SK-N-SH (cell line): Measurements from ENCODE around the gene ORM1. TPM values are rescaled to one million over a fixed set of nuclear protein-coding genes. Genes with fewer than 3 reads are reported as not detected.

ENCODE experiments used
- CTCF ChIA-PET: fragments of 300-600, 350-600 bp; formaldehyde crosslinking; extraction: SDS; loops from one replicate; lab custom pipeline; 2021; lab: Yijun Ruan, JAX
- POLR2A ChIA-PET: fragments of 350-600 bp; sonication (Branson Sonifier 250); formaldehyde crosslinking; extraction: SDS; loops from one replicate; lab custom pipeline; 2020; ENCODE audit warnings: antibody characterized with exemption, inconsistent platforms; lab: Yijun Ruan, JAX
- DNase-seq: peaks from one replicate; pipeline ENCODE4 v3.0.0; 2012
- H2AFZ ChIP-seq: fragments of 200-600 bp; sonication (generic); 2 replicates; pipeline ENCODE4 v1.8.1; 2016; ENCODE audit warnings: antibody characterized with exemption, mild to moderate bottlenecking, low read depth
- H3F3A ChIP-seq: fragments of 200-600 bp; sonication (generic); replicated peaks from 2 replicates; pipeline ENCODE3; 2016; ENCODE audit warnings: antibody characterized with exemption, mild to moderate bottlenecking; ENCODE audit not compliant: insufficient read depth
- H3K27ac ChIP-seq, 2 experiments: fragments of 200-500 bp in 1 of 2; fragments of 200-600 bp in 1 of 2; sonication (Bioruptor generic) in 1 of 2; sonication (generic), shearing (Covaris generic) in 1 of 2; 2 replicates each; pipeline versions ENCODE4 v1.5.1 to v1.6.1; 2014 to 2016; ENCODE audit warnings: low read depth in 2 of 2, inconsistent platforms in 1 of 2, low read length in 1 of 2, mild to moderate bottlenecking in 1 of 2, mixed read lengths in 1 of 2
- H3K27me3 ChIP-seq: fragments of 200-600 bp; sonication (generic), shearing (Covaris generic); 2 replicates; pipeline ENCODE4 v1.6.1; 2016; ENCODE audit warnings: mixed run types; ENCODE audit not compliant: insufficient read depth
- H3K36me3 ChIP-seq, 2 experiments: fragments of 200-500 bp in 1 of 2; fragments of 200-600 bp in 1 of 2; sonication (Bioruptor generic) in 1 of 2; sonication (generic) in 1 of 2; replicated peaks in 1 of 2; 2 replicates each; pipeline versions ENCODE3 to v1.5.1; 2014 to 2016; ENCODE audit warnings: low read length in 1 of 2, mild to moderate bottlenecking in 1 of 2; ENCODE audit not compliant: insufficient read depth in 2 of 2, control insufficient read depth in 1 of 2
- H3K4me1 ChIP-seq, 2 experiments: fragments of 200-500 bp in 1 of 2; fragments of 200-600 bp in 1 of 2; sonication (Bioruptor generic) in 1 of 2; sonication (generic), shearing (Covaris generic) in 1 of 2; 2 replicates each; pipeline versions ENCODE4 v1.5.1 to v1.6.1; 2014 to 2016; ENCODE audit warnings: low read depth in 1 of 2, low read length in 1 of 2, mixed run types in 1 of 2; ENCODE audit not compliant: insufficient read depth in 2 of 2, control insufficient read depth in 1 of 2
- H3K4me2 ChIP-seq: fragments of 200-600 bp; sonication (generic), shearing (Covaris generic); 2 replicates; pipeline ENCODE4 v1.6.1; 2017; ENCODE audit warnings: mixed run types
- H3K4me3 ChIP-seq, 2 experiments: fragments of 200-500 bp in 1 of 2; fragments of 200-600 bp in 1 of 2; sonication (Bioruptor generic) in 1 of 2; sonication (generic), shearing (Covaris generic) in 1 of 2; 2 replicates each; pipeline versions ENCODE4 v1.5.1 to v1.8.1; 2014 to 2016; ENCODE audit warnings: low read depth in 2 of 2, inconsistent platforms in 1 of 2, low read length in 1 of 2, mild to moderate bottlenecking in 1 of 2, mixed read lengths in 1 of 2, moderate library complexity in 1 of 2
- H3K79me2 ChIP-seq: fragments of 200-600 bp; sonication (generic); 2 replicates; pipeline ENCODE4 v1.8.1; 2017; ENCODE audit warnings: mild to moderate bottlenecking; ENCODE audit not compliant: insufficient read depth
- H3K9ac ChIP-seq: fragments of 200-600 bp; sonication (generic); 2 replicates; pipeline ENCODE4 v1.6.1; 2017; ENCODE audit warnings: mixed run types
- H3K9me2 ChIP-seq: fragments of 200-600 bp; sonication (generic); 2 replicates; pipeline ENCODE4 v1.6.1; 2017; ENCODE audit warnings: mixed run types
- H3K9me3 ChIP-seq: fragments of 200-600 bp; sonication (generic); 2 replicates; pipeline ENCODE4 v1.6.1; 2017; ENCODE audit warnings: mixed run types, mild to moderate bottlenecking, moderate library complexity
- H4K20me1 ChIP-seq: fragments of 200-600 bp; sonication (generic); 2 replicates; pipeline ENCODE4 v1.6.1; 2017; ENCODE audit warnings: mild to moderate bottlenecking, mixed run types; ENCODE audit not compliant: insufficient read depth
- ELF1 ChIP-seq: IDR thresholded peaks from 2 replicates; pipeline ENCODE4 v1.4.0; 2012
- EP300 ChIP-seq, 2 experiments: IDR thresholded peaks; 2 replicates each; pipeline versions ENCODE4 v1.4.0 to v1.6.1; 2012; ENCODE audit warnings: borderline replicate concordance in 1 of 2, low read depth in 1 of 2, low read length in 1 of 2
- EZH2phosphoT487 ChIP-seq: fragments of 200-600 bp; sonication (generic); IDR thresholded peaks from 2 replicates; pipeline ENCODE4 v1.6.1; 2017; ENCODE audit warnings: low read depth, mixed run types, mild to moderate bottlenecking, antibody characterized with exemption, moderate library complexity, borderline replicate concordance
- FOSL2 ChIP-seq: IDR thresholded peaks from 2 replicates; pipeline ENCODE4 v1.4.0; 2012; ENCODE audit warnings: low read depth, mild to moderate bottlenecking, moderate library complexity, borderline replicate concordance
- FOXM1 ChIP-seq: IDR thresholded peaks from 2 replicates; pipeline ENCODE4 v1.4.0; 2012; ENCODE audit warnings: low read depth, mild to moderate bottlenecking
- JUND ChIP-seq: IDR thresholded peaks from 2 replicates; pipeline ENCODE4 v1.4.0; 2012
- NFIC ChIP-seq: IDR thresholded peaks from 2 replicates; pipeline ENCODE4 v1.4.0; 2012; ENCODE audit warnings: borderline replicate concordance
- POLR2AphosphoS5 ChIP-seq: IDR thresholded peaks from 2 replicates; pipeline ENCODE4 v1.6.1; 2012; ENCODE audit warnings: low read depth, low read length
- RXRA ChIP-seq: IDR thresholded peaks from 2 replicates; pipeline ENCODE4 v1.4.0; 2012; ENCODE audit warnings: low read depth, mild to moderate bottlenecking, borderline replicate concordance
- SMC3 ChIP-seq: IDR thresholded peaks from 2 replicates; pipeline ENCODE4 v1.6.1; 2012; ENCODE audit warnings: low read depth, low read length, improper control_type of control experiment
- TCF12 ChIP-seq: IDR thresholded peaks from 2 replicates; pipeline ENCODE4 v1.4.0; 2012
- TEAD4 ChIP-seq: IDR thresholded peaks from 2 replicates; pipeline ENCODE4 v1.4.0; 2012; ENCODE audit warnings: mild to moderate bottlenecking, borderline replicate concordance; ENCODE audit not compliant: insufficient read depth
- USF2 ChIP-seq: fragments of 150-350 bp; IDR thresholded peaks from 2 replicates; pipeline ENCODE4 v1.6.1; 2017; ENCODE audit warnings: antibody characterized with exemption, low read length, low read depth, borderline replicate concordance
- YY1 ChIP-seq: IDR thresholded peaks from 2 replicates; pipeline ENCODE4 v1.4.0; 2012; ENCODE audit warnings: low read depth, mild to moderate bottlenecking
- WGBS: methylation state at CpG from one replicate; pipeline ENCODE4 v1.1.6; 2017; ENCODE audit warnings: low lambda C conversion rate; 5-methylcytosine and 5-hydroxymethylcytosine counted together
- polyA plus RNA-seq, 3 experiments: library from polyadenylated mRNA; depleted of rRNA; stranded (reverse); fragments of >200 nt; gene quantifications; 2 replicates each; pipeline ENCODE4 v1.2.3, GENCODE V29; 2012
- TF ChIP-seq, protein P1 (sequence below): fragments of 200-600 bp; sonication (generic); IDR thresholded peaks from 2 replicates; pipeline ENCODE4 v1.6.1; 2017; ENCODE audit warnings: antibody characterized with exemption, mild to moderate bottlenecking, moderate library complexity
- TF ChIP-seq, protein P2 (sequence below): IDR thresholded peaks from 2 replicates; pipeline ENCODE4 v1.4.0; 2012; ENCODE audit warnings: low read depth, borderline replicate concordance

ORM1 gene
- polyA plus RNA-seq, 1 of the 3 experiments (the other 2 are of a cell fraction), result not detected

- Histone ChIP-seq H3K9ac (no peak overlapping the region), H3K79me2 (no peaks in the 10 kb centered on the region), H3K4me1 (no peaks in the 10 kb centered on the region), H3K9me2 (no peaks in the 10 kb centered on the region), H3K27ac (no peak overlapping the region), H2AFZ (no peak overlapping the region), H4K20me1 (no peaks in the 10 kb centered on the region), H3K9me3 (peaks cover 10% of the 10 kb centered on the region; the same call in 1 of the 2 replicates), H3K4me2 (no peak overlapping the region), H3F3A (peaks cover 13% of the 10 kb centered on the region), H3K4me3 (no peak overlapping the region), H3K36me3 (peaks cover 10 to 70% of the 10 kb centered on the region in 2 experiments), H3K27me3 (no peaks in the 10 kb centered on the region)
- WGBS, result 100% methylated on average over 1 of the region's 1 CpG
- no peak for DNase-seq
- CTCF ChIA-PET, result interaction anchor here (0.7 to 17.8 kb wide), 2 partner anchors 188 to 614 kb away, joined by 3 to 269 read pairs; no protein-coding TSS in a partner anchor
- no peak for TF ChIP-seq ELF1
- TF ChIP-seq EZH2phosphoT487, result no peak
- no peak for TF ChIP-seq TCF12
- TF ChIP-seq, protein P1, sequence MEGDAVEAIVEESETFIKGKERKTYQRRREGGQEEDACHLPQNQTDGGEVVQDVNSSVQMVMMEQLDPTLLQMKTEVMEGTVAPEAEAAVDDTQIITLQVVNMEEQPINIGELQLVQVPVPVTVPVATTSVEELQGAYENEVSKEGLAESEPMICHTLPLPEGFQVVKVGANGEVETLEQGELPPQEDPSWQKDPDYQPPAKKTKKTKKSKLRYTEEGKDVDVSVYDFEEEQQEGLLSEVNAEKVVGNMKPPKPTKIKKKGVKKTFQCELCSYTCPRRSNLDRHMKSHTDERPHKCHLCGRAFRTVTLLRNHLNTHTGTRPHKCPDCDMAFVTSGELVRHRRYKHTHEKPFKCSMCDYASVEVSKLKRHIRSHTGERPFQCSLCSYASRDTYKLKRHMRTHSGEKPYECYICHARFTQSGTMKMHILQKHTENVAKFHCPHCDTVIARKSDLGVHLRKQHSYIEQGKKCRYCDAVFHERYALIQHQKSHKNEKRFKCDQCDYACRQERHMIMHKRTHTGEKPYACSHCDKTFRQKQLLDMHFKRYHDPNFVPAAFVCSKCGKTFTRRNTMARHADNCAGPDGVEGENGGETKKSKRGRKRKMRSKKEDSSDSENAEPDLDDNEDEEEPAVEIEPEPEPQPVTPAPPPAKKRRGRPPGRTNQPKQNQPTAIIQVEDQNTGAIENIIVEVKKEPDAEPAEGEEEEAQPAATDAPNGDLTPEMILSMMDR, result no peak
- no peak for TF ChIP-seq RXRA
- no peak for TF ChIP-seq USF2
- no peak for TF ChIP-seq FOXM1
- no peak for TF ChIP-seq EP300 (IDR thresholded peaks at IDR 0.05; ENCODE audit: borderline replicate concordance in 1 of 2, low read depth in 1 of 2, low read length in 1 of 2)
- no peak for TF ChIP-seq TEAD4
- no peak for TF ChIP-seq NFIC
- no peak for TF ChIP-seq FOSL2
- no peak for TF ChIP-seq POLR2AphosphoS5
- no peak for TF ChIP-seq JUND
- POLR2A ChIA-PET, result no interaction called here
These were observed 26.6 kb upstream of the ORM1 start for GRCh38 chr9:114296338-114296737.

DNA sequence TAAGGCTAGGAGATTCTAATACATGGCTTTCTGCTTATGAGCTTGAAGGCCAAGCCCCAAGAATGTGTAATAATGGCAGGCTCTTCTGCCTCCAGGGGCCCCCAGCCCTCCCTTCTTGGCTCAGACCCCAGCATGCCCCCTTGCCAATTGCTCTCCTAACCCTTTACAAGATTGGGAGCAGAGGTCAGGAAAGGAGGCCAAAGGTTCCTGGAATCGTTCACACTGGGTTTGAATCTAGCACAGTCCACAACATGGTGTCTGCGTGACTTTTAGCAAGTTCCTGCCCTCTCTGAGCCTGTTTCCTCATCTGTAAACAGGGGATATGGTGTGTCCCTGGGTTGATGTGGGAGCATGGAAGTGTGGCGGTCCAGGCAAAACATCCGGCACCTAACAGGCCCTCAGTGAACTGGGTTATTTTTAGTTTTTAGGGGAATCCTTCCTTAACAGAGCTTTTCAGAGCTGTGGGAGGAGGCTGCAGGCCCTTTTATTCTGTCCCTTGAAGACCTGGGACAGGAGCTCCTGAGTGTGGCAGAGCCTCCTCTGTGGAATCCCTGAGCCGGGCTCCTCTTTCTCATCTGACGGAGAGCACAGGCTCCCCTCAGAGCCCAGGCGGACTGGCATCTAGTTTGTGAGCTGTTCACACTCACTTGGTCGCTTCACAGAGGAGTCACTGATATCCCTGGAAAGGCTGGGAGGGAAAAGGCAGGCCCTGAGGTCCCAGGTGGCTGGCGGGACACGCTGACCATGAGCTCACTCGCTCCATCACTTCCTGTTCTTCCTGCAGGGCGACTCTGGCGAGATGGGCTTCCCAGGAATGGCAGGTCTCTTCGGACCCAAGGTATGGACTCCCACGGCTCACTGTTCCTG is 23.4 kb upstream of the ORM1 start:
- no peak for DNase-seq
- Histone ChIP-seq H4K20me1 (no peaks in the 10 kb centered on the region), H3K27me3 (no peaks in the 10 kb centered on the region), H3K9me3 (peaks cover 7% of the 10 kb centered on the region; the same call in 1 of the 2 replicates), H3K79me2 (no peaks in the 10 kb centered on the region), H3K27ac (no peak overlapping the region), H3K4me3 (no peak overlapping the region), H3K4me1 (no peaks in the 10 kb centered on the region), H3K4me2 (no peak overlapping the region), H3F3A (peaks cover 9% of the 10 kb centered on the region), H3K9ac (no peak overlapping the region), H3K36me3 (peaks cover 6 to 46% of the 10 kb centered on the region in 2 experiments), H3K9me2 (no peaks in the 10 kb centered on the region), H2AFZ (no peak overlapping the region)
- ChIA-PET CTCF (interaction anchor here (0.6 to 17.8 kb wide), 10 partner anchors 9 to 562 kb away, joined by 3 to 269 read pairs (median 3); no protein-coding TSS in a partner anchor), POLR2A (no interaction called here)
- WGBS, result 97% methylated on average over 10 of the region's 15 CpGs
- TF ChIP-seq YY1 (no peak), SMC3 (no peak), FOXM1 (no peak), POLR2AphosphoS5 (no peak), FOSL2 (no peak)
- TF ChIP-seq, protein P2, sequence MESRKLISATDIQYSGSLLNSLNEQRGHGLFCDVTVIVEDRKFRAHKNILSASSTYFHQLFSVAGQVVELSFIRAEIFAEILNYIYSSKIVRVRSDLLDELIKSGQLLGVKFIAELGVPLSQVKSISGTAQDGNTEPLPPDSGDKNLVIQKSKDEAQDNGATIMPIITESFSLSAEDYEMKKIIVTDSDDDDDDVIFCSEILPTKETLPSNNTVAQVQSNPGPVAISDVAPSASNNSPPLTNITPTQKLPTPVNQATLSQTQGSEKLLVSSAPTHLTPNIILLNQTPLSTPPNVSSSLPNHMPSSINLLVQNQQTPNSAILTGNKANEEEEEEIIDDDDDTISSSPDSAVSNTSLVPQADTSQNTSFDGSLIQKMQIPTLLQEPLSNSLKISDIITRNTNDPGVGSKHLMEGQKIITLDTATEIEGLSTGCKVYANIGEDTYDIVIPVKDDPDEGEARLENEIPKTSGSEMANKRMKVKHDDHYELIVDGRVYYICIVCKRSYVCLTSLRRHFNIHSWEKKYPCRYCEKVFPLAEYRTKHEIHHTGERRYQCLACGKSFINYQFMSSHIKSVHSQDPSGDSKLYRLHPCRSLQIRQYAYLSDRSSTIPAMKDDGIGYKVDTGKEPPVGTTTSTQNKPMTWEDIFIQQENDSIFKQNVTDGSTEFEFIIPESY, result no peak
- TF ChIP-seq, all 33 proteins: peak for 0
